T follicular helper cell (primary cell): ENCODE results near the gene DACH2.
A peak's percentile ranks its signal among the peaks of the same experiment; 100 is the strongest.
"Not testable (repeated sequence)": the region's sequence is repeated elsewhere in the genome, so short reads cannot be mapped to it uniquely, and the experiment has no call there.

Experiments used
- DNase-seq: peaks from one replicate; pipeline ENCODE4 v3.0.0-alpha.2; 2020; ENCODE audit warnings: low read depth
- total RNA-seq, 2 experiments: gene quantifications; one replicate each; lab custom pipeline; 2026; lab: John Stamatoyannopoulos, UW

Gene DACH2
- total RNA-seq = 0.04 to 0.06 reads per million in 2 experiments

- DNase-seq = peak; percentile 34
Measured at GRCh38 chrX:86148024-86148511, at the start of gene DACH2. DACH2 (plus strand) TSS chrX:86148451.

- no peak for DNase-seq
Measured at GRCh38 chrX:86102341-86102740, 45.9 kb upstream of the DACH2 start.

- DNase-seq = no peak
Measured at GRCh38 chrX:86103061-86103460, 45.2 kb upstream of the DACH2 start.

GRCh38 chrX:86104526-86104925 is 43.7 kb upstream of the DACH2 start:
- DNase-seq = no peak

- DNase-seq = no peak
Measured at GRCh38 chrX:86121916-86122315, 26.3 kb upstream of the DACH2 start.

GRCh38 chrX:86133761-86134160 is 14.5 kb upstream of the DACH2 start:
- no peak for DNase-seq

- DNase-seq = no peak
Measured at GRCh38 chrX:86137071-86137470, 11.2 kb upstream of the DACH2 start.

GRCh38 chrX:86141786-86142185 is 6.5 kb upstream of the DACH2 start:
- DNase-seq = no peak

GRCh38 chrX:86146102-86146501 is 2.1 kb upstream of the DACH2 start:
- no peak for DNase-seq

GRCh38 chrX:86148594-86148993 is 343 bp downstream of the DACH2 start:
- no peak for DNase-seq

GRCh38 chrX:86149119-86149518 is 868 bp downstream of the DACH2 start:
- no peak for DNase-seq

- DNase-seq = no peak
Measured at GRCh38 chrX:86154553-86154952, 6.3 kb downstream of the DACH2 start.

GRCh38 chrX:86171366-86171765 is 23.1 kb downstream of the DACH2 start:
- no peak for DNase-seq

- DNase-seq = no peak
Measured at GRCh38 chrX:86178906-86179305, 30.7 kb downstream of the DACH2 start.

- DNase-seq = not testable (repeated sequence)
Measured at GRCh38 chrX:86181325-86181724, 33.1 kb downstream of the DACH2 start.

GRCh38 chrX:86192827-86193226 is 44.6 kb downstream of the DACH2 start:
- DNase-seq = no peak

GRCh38 chrX:86194758-86195157 is 46.5 kb downstream of the DACH2 start:
- DNase-seq = no peak

- no peak for DNase-seq
Measured at GRCh38 chrX:86195343-86195742, 47.1 kb downstream of the DACH2 start.

- no peak for DNase-seq
Measured at GRCh38 chrX:86197815-86198214, 49.6 kb downstream of the DACH2 start.

GRCh38 chrX:86210772-86211171 is 62.5 kb downstream of the DACH2 start:
- DNase-seq = no peak

GRCh38 chrX:86215260-86215659 is 67.0 kb downstream of the DACH2 start:
- DNase-seq = no peak

- no peak for DNase-seq
Measured at GRCh38 chrX:86237482-86237881, 89.2 kb downstream of the DACH2 start.

- no peak for DNase-seq
Measured at GRCh38 chrX:86241547-86241946, 93.3 kb downstream of the DACH2 start.

GRCh38 chrX:86263526-86263925 is 115.3 kb downstream of the DACH2 start:
- no peak for DNase-seq

GRCh38 chrX:86295293-86295692 is 147.0 kb downstream of the DACH2 start:
- no peak for DNase-seq
